HG02981 (cell line): ENCODE data around the gene PFKFB4.
"Not testable (repeated sequence)": the region's sequence is repeated elsewhere in the genome, so short reads cannot be mapped to it uniquely, and the experiment has no call there.

Source experiments
- ATAC-seq: cut with Tn5 transposase; IDR thresholded peaks from one replicate; pipeline ENCODE4 v1.9.1; 2021; ENCODE audit warnings: mild to moderate bottlenecking, moderate library complexity; ENCODE audit not compliant: unreplicated experiment

Gene PFKFB4

DNA sequence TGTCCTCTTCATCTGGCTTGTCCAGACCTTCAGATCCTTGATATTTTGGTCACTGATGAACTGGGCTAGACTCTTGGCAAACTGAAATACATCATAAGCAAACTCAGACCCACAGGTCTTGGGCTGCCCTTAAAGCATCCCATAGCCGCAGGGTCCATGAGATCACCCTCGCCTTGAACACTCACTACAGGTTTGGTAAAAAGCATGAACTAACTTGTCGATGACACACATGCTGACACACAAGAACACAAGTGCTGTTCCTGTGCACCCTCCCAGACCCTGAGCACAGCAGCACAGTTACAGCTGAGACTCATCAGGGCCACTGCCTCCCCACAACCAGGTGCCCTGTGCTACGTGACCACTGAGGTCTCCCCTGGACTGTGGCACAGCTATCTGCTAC, 21.0 kb downstream of the PFKFB4 start:
- ATAC-seq, result no peak

DNA sequence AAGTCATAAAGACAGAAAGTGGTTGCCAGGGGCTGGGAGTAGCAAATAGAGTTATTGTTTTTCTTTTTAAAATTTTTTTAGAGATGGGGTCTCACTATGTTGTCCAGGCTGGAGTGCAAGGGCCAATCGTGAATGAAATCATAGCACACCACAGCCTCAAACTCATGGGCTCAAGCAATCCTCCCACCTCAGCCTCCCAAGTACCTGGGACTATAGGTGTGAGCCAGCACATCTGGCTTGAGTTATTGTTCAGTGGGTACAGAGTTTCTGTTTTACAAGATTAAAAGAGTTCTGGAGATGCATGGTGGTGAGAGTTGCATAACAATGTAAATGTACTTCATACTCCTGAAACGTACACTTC, 23.6 kb downstream of the PFKFB4 start:
- ATAC-seq, result no peak

DNA sequence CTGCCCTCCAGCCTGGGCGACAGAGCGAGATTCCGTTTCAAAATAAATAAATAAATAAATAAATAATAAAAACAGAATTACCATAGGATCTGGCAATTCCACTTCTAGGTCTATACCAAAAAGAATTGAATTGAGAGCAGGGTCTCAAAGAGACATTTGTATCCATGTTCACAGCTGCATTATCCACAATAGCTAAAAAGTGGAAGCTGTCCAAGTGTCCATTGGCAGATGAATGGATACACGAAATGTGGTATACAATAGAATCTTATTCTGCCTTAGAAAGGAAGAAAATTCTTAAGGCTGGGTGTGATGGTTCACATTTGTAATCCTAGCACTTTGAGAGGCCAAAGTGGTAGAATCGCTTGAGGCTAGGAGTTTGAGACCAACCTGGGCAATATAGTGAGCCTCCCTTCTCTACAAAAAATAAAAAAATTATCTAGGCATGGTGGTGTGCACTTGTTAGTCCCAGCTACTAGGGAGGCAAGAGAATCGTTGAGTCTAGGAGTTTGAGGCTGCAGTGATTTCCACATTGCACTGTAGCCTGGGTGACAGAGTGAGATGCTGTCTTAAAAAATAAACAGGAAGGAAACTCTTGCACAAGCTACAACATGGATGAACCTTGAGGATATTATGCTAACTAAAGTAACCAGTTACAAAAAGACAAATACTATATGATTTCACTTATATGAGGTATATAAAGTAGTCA, 24.2 kb downstream of the PFKFB4 start:
- no peak for ATAC-seq

DNA sequence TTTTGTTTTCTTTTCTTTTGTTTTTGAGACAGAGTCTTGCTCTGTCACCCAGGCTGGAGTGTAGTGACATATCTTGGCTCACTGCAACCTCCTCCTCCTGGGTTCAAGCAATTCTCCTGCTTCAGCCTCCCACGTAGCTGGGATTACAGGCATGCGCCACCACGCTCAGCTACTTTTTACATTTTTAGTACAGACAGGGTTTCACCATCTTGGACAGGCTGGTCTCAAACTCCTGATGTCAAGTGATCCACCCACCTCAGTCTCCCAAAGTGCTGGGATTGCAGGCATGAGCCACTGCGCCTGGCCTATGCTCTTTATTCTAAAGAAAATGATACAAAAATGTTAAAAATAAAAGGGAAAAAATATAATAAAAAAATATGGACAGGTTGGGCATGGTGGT, 25.9 kb downstream of the PFKFB4 start:
- ATAC-seq, result not testable (repeated sequence)

DNA sequence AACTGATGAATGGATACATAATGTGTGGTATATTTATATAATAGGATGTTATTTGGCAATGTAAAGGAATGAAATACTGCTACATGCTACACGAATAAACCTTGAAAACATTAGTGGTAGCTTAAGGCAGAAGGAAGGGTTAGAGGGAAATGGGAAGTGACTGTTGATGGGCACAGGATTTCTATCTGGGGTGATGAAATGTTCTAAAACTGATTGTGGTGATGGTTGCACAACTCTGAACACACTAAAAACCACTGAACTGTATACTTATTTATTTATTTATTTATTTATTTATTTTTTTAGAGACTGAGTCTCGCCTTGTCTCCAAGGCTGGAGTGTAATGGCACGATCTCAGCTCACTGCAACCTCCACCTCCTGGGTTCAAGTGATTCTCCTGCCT, 27.8 kb downstream of the PFKFB4 start:
- no peak for ATAC-seq

DNA sequence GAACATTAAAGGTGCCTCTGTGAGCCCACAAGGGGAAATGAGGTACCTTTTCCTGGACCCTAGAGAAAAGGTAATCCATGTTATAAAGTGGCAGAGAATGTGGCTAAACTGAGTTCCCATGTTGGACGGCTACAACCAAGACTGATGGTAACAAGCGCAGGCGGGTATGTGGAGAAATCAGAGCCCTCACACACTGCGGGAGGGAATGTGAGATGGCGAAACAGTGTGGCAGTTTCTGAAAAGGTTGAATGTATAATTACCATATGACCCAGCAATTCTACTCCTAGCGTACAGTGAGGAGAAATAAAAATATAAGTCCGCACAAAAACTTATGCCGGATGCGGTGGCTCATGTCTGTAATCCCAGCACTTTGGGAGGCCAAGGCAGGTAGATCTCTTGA, 28.6 kb downstream of the PFKFB4 start:
- ATAC-seq, result no peak

DNA sequence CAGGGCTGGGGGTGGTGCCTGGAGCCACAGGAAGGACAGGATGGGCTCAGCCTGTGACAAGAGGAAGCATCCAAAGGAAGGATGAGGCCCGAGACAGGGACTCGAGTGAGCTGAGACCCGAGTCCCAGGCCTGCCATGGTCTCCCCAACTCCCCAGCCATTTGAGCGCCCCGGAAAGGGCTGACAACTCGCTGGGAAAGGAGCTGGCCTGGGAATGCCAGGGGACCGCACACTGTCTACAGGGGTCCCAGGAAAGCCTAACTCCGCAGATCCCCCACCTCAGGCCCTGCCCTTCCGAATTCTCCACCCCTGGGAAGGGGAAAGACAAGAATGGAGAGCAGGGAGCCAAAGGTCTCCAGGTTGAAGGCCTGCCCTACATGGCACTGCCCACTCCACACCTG, 31.6 kb downstream of the PFKFB4 start:
- no peak for ATAC-seq

DNA sequence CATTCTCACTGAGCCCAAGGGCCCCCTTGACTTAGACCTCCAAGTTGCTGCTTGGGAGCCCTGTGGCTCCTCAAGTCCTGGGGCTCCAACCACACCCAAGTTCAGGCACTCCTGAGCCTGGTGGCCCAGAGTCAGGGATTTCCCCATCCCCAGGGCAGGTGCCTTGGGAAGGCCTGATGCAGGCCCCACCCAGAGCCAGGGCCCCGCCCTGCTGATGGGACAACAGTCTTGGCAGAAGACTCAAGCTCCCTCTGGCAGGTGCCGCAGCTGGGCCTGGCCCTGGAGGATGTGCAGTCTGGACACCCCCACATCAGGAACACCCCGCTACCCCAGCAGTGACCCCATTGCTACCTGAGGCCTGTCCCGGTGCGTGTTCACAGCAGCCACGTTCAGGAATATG, 35.0 kb downstream of the PFKFB4 start:
- ATAC-seq, result no peak

DNA sequence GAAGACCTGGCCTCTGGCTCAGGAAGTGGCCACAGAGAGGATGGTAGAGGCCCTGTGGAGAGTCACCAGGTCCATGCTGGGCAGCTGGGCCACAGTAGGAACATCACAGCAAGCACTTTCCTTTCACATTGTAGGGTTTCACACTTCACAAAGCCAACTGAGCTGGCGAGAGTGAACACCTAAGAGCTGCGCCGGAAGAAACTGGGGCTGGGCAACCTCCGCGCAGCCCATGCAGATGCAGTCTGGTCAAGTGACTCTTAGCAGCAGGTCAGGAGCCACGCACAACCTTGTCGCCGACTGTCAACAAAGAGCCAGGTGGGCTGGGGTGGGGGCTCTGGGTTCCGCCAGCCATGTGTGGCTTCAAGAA, 37.3 kb downstream of the PFKFB4 start:
- ATAC-seq, result no peak

DNA sequence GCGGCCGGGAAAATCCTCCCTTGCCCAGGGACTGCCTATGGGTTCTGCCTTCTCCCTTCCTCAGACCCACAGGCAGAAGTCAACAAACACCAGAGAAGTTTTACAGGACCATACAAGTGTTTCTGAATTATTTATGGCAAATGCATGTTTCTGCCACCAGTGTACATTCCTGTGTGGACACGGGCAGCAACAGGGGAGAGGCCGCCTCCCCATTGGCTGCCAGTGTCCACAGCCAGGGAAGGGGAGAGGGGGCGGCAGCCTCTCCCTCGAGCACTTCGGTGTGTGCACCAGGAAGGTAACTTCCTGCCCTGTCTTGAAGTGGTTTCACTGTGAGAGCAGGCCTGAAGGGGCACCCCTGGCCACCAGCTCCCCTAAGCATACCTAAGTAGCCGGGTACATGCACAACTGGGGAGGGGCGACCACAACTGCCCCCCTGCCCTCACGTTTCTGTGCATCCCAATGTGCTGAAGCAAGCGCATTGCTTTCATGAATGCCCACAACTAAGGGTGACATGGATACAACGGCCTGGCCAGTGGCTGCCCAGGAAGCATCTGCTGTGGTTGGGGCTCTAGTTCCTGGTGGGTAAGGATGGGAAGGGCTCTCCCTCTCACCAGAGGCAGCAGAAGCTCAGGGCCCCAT, 37.8 kb downstream of the PFKFB4 start:
- ATAC-seq, result no peak

DNA sequence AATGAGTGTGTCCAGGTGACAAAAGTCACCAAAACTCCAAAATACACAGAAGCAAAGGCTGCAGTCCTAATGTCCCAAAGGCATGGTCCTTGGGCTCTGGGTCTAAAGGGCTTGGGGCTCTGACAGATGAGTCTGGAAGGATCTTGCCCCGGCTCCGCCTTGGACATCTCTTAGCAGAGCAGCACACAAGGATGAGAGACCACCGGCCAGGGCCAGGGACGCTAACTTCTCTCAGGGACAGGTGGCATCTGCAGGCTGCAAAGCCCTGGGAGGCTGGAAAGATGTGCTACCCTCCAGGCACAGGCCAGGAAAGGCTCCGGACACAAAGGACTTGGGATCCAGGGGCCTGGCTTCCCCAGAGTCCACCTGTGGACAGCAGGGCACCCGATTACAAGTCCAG, 38.5 kb downstream of the PFKFB4 start:
- no peak for ATAC-seq

DNA sequence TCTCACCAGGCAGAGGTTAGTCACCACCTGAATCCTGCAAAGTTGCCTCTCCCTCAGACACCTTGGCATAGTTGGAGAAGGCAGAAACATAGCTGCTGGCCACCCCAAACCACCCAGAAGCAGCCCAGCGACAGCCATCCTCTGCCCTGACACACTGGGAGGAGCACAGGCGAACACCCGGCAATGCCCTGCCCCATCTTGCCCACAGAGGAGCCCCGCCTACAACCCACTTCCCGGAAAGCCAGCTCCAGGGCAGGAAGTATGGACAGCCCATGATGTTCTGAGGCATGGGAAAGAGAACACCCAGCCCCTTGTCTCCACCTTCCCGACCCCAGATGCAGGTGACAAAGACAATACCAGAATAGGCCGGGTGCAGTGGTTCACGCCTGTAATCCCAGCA, 40.0 kb downstream of the PFKFB4 start:
- no peak for ATAC-seq

DNA sequence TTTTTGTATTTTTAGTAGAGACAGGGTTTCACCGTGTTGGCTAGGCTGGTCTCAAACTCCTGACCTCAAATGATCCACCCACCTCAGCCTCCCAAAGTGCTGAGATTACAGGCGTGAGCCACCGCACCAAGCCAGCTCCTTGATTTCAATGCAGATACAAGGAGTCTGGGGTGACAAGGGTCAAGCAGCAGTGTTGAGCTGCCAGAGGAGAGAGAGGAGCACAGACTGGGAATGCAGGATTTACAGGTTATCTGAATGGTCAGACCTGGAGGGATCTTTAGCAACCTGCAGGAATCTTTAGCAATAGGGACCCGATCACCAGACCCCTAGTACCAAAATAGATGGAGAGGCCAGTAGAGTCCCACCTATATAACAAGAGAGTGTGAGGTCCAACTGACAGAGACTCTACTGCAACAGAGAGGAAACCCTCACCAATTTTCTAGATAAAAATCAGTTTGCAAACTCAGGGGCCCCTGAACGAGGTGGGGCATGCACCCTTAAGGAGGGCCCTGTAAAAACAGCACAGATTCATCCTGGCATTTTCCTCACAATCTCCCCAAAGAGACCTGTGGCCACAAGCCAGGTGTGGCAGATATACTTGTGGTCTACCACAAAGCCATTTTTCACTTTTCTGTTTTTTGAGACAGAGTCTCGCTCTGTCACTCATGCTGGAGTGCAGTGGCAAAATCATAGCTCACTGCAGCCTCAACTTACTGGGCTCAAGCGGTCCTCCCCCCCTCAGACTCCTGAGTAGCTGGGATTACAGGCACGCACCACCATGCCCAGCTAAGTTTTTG, 42.0 kb downstream of the PFKFB4 start:
- ATAC-seq, result no peak

DNA sequence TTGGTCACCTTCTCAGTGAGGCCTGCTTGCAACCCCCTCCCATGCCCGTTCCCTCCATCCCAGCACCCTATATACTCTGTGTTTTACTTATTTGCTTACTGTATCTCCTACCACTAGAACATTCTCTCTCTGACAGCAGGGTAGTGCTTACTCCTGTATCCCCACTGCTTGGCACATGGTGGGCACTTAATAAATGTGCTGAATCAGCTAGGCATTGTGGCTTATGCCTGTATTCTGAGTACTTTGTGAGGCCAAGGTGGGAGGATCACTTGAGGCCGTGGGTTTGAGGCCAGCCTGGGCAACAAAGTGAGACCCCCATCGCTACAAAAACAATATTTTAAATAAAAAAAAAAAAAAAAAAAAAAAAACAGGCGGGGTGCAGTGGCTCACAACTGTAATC, 45.1 kb downstream of the PFKFB4 start:
- no peak for ATAC-seq

DNA sequence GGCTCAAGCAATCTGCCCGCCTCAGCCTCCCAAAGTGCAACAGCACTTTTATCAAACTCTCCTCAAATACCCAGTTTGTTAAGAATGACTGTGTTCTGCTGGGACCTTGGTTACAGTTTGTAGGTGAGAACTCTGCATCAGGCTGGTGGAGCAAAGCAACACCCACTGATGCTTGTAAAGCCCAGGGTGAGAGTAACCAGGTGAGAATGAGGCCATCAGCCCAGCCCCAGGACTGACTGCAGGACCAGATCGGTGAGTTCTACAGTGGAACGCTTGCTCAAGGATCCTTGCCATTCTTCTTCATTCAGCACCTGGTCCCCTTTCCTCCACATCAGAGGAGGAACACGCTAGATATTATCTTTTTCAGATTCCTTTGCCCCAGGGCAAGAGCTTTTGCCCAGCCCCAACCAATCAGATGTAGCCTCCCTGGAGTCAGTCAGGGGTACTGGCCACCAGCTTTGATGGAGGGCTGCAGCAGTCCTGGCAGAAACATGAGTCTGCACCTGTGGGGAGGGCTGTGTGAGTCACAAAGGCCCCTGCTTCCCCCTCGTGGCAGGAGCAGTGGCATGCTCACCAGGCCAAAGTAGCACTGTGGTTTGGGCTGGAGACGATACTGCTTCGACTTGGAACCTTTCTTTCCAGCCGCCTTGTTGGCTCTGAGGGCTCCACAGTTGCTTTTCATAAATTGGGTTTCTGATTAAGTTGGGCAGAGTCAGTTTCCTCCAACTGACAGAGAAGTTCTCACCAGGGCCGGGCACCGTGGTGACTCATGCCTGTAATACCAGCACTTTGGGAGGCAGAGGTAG, 49.1 kb downstream of the PFKFB4 start:
- peak; percentile 62 for ATAC-seq

DNA sequence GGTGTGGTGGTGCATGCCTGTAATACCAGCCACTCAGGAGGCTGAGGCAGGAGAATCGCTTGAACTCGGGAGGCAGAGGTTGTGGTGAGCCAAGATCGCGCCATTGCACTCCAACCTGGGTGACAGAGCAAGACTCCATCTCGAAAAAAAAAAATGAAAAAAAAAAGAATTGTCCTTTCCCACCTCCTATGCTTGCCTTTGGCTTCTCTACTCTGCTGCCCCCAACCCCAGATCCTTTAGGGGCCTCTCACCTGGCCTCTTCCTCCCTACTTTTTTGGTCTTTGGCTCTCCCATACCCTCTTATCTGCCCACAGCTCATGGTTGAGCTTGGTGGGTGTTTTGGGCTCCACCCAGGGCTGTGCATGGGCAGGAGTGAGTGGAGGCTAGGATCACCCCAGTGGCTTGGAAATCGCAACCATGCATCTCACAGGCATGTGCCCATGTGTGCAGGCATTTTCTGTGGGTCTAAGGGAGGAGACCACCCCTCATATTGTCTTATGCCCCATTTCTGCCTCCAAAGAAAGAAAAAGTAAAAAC, 50.6 kb downstream of the PFKFB4 start:
- no peak for ATAC-seq

DNA sequence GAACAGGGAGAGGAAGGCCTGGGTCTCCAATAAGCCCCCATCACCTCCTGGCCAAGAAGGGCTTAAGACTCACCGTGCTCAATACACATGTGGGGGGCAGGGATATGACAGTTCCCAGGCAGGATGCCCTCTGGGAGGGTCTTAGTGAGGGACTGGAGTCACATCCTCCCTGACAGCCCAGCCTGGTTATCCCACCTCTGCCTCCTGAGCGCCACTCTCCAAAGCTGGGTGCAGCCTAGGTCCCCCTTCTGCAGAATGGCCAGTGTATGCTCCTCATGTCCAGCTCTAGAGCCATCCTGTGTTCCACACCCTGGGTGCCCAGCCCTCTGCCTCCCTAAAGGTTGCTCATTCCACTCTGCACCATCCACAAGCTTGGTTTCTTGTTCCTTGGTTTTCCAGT, 51.5 kb downstream of the PFKFB4 start:
- ATAC-seq, result no peak

DNA sequence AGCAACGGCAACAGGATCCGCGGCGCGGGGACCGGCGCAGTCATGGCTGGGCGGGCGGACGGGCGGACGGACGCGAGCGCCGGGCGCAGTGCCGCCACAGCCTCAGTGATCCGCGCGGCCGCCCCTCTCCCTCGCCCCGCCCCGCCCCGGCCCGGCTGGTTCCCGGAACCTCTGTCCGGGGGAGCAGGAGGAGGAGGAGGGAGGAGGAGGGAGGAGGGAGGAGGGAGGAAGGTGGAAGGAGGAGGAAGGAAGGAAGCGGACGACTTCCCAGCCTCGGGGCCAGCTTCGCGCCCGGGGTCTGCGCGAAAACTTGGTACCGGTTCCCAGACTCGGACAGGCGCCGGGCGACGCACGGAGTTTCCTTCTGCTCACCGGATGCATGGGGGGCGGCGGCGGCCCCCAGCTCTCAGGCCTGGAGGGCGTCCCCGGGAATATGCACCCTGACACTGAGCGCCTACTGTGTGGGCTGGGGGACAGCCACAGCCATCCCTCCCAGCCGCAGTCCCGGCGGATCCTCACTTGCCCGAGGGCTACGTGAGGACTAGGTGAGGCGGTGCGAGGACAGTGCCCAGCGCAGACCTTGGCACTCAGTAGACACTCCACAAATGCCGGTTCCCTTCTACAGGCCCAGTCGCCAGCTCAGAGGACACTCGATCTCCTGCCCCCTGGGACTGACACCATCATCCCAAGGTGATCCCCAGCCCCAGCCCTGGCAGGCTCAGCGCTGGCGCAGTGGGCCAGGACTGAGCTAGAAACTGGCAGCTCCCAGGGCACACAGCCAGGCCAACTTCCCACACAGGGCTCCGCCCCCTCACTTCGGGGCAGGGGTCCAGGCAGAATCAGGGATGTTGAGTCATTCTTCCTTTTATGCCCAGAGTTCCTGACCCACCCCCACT, 52.3 kb downstream of the PFKFB4 start, which contains the start of gene SHISA5:
Gene SHISA5 (minus strand): TSS at position 124 of the 896 bp plus-strand sequence. CDS start 80 bp downstream, at position 44.
- no peak for ATAC-seq

DNA sequence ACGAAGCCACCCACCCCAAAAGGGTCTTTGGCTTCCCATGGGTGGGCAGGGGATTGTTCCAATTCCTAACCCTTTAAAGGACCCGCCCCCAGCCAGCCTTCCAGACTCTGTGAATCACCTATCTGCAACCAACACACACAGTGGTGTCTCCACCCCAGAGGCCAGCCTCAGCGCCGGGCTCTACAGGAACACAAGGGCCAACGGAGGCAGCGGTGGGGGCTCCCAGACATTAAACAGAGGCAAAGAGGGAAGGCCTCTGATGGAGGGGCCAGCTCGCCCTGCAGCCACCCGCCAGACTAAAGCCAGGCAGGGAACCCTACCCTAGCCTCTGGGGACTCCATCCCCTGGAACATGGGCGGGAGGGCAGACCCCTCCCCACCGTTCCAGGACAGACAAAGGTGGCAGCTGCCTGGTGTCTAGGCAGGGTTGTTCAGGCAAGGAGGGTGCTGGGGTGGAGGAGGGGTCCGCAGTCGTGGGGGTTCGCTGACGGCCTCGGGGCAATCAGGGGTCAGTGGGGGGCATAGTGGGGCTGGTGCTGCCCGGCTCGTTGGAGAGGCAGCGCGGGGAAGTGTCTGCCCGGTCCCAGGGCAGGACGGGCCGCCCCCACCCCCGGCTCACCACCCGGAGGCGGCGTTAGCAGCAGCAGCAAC, 53.1 kb downstream of the PFKFB4 start:
- no peak for ATAC-seq
